Esophagus (tissue), 2 donors: ENCODE data around the gene CNTN3. TPM values are rescaled to one million over a fixed set of nuclear protein-coding genes. Genes with fewer than 3 reads are reported as not detected.

ENCODE experiments used
- H3K27ac ChIP-seq, 2 donors: one replicate each; pipeline ENCODE4 v1.5.1; 2013; ENCODE audit warnings: low read depth in 2 of 2, mild to moderate bottlenecking in 2 of 2, inconsistent platforms in 1 of 2, low read length in 1 of 2, moderate library complexity in 1 of 2
- H3K27me3 ChIP-seq, 2 donors: one replicate each; pipeline ENCODE4 v1.6.1; 2013; ENCODE audit warnings: low read length in 2 of 2, control low read depth in 1 of 2, mild to moderate bottlenecking in 1 of 2; ENCODE audit not compliant: insufficient read depth in 2 of 2, control insufficient read depth in 1 of 2
- H3K36me3 ChIP-seq, 2 donors: one replicate each; pipeline ENCODE4 v1.6.1; 2013; ENCODE audit warnings: low read length in 1 of 2; ENCODE audit not compliant: control insufficient read depth in 2 of 2, insufficient read depth in 2 of 2
- H3K4me1 ChIP-seq, 2 donors: one replicate each; pipeline ENCODE4 v1.6.1; 2013; ENCODE audit warnings: low read length in 1 of 2; ENCODE audit not compliant: control insufficient read depth in 2 of 2, insufficient read depth in 2 of 2
- H3K4me3 ChIP-seq, 2 donors: one replicate each; pipeline ENCODE4 v1.5.1; 2013; ENCODE audit warnings: low read length in 2 of 2, mild to moderate bottlenecking in 2 of 2, low read depth in 1 of 2, moderate library complexity in 1 of 2
- H3K9me3 ChIP-seq, 2 donors: one replicate each; pipeline ENCODE4 v1.6.1; 2013; ENCODE audit warnings: mild to moderate bottlenecking in 2 of 2, low read depth in 1 of 2, low read length in 1 of 2, moderate library complexity in 1 of 2; ENCODE audit not compliant: control insufficient read depth in 2 of 2, insufficient read depth in 1 of 2
- WGBS, 2 donors: extraction: QIAGEN DNeasy Blood & Tissue Kit; methylation state at CpG; one replicate each; pipeline ENCODE4 v1.1.7; 2013; 5-methylcytosine and 5-hydroxymethylcytosine counted together
- polyA plus RNA-seq, 2 donors: library from polyadenylated mRNA; stranded (reverse); fragments of 200-250 nt; gene quantifications; one replicate each; pipeline ENCODE4 v1.2.3, GENCODE V29; 2013
- donor health status: healthy with polysubstance abuse.
- donor health status: Bipolar disorder and iron deficiency.

Gene CNTN3
- polyA plus RNA-seq, 2 donors: 0.08 to 0.29 TPM

GRCh38 chr3:74639681-74640080 lies 25.2 kb upstream of the CNTN3 start:
- Histone ChIP-seq H3K27ac (no peak overlapping the region), H3K9me3 (no peaks in the 10 kb centered on the region), H3K4me1 (no peaks in the 10 kb centered on the region), H3K27me3 (no peaks in the 10 kb centered on the region), H3K4me3 (no peak overlapping the region), H3K36me3 (no peaks in the 10 kb centered on the region)
- WGBS, 2 donors: 74 to 81% methylated on average over 3 of the region's 3 CpGs

GRCh38 chr3:74636981-74637380 lies 22.5 kb upstream of the CNTN3 start:
- Histone ChIP-seq H3K27me3 (no peaks in the 10 kb centered on the region), H3K36me3 (no peaks in the 10 kb centered on the region), H3K27ac (no peak overlapping the region), H3K4me1 (no peaks in the 10 kb centered on the region), H3K9me3 (no peaks in the 10 kb centered on the region), H3K4me3 (no peak overlapping the region)

GRCh38 chr3:74633021-74633420 lies 18.6 kb upstream of the CNTN3 start:
- Histone ChIP-seq H3K9me3 (no peaks in the 10 kb centered on the region), H3K27ac (no peak overlapping the region), H3K36me3 (no peaks in the 10 kb centered on the region), H3K27me3 (no peaks in the 10 kb centered on the region), H3K4me1 (no peaks in the 10 kb centered on the region), H3K4me3 (no peak overlapping the region)
- 64 to 77% methylated on average over 1 of the region's 1 CpG for WGBS, 2 donors

- Histone ChIP-seq H3K4me1 (no peaks in the 10 kb centered on the region), H3K9me3 (no peaks in the 10 kb centered on the region), H3K27me3 (no peaks in the 10 kb centered on the region), H3K4me3 (no peak overlapping the region), H3K36me3 (no peaks in the 10 kb centered on the region), H3K27ac (no peak overlapping the region)
- WGBS, 2 donors: 78 to 85% methylated on average over 3 of the region's 3 CpGs
Measured at GRCh38 chr3:74631351-74632140, 17.1 kb upstream of the CNTN3 start.

- Histone ChIP-seq H3K4me1 (no peaks in the 10 kb centered on the region), H3K9me3 (no peaks in the 10 kb centered on the region), H3K27ac (no peak overlapping the region), H3K4me3 (no peak overlapping the region), H3K27me3 (no peaks in the 10 kb centered on the region), H3K36me3 (no peaks in the 10 kb centered on the region)
- WGBS, 2 donors: 51 to 55% methylated on average over 4 of the region's 4 CpGs
Measured at GRCh38 chr3:74630602-74631001, 16.1 kb upstream of the CNTN3 start.

- Histone ChIP-seq H3K27ac (no peak overlapping the region), H3K4me3 (no peak overlapping the region), H3K36me3 (no peaks in the 10 kb centered on the region), H3K4me1 (no peaks in the 10 kb centered on the region), H3K9me3 (no peaks in the 10 kb centered on the region), H3K27me3 (no peaks in the 10 kb centered on the region)
- WGBS, 2 donors: 40 to 58% methylated on average over 2 of the region's 2 CpGs
Measured at GRCh38 chr3:74626011-74626410, 11.6 kb upstream of the CNTN3 start.

GRCh38 chr3:74624301-74624700 lies 9.8 kb upstream of the CNTN3 start:
- Histone ChIP-seq H3K9me3 (no peaks in the 10 kb centered on the region), H3K4me3 (no peak overlapping the region), H3K36me3 (no peaks in the 10 kb centered on the region), H3K4me1 (no peaks in the 10 kb centered on the region), H3K27me3 (no peaks in the 10 kb centered on the region), H3K27ac (no peak overlapping the region)
- WGBS, 2 donors: 65 to 68% methylated on average over 3 of the region's 3 CpGs

- H3K36me3 ChIP-seq: no peaks in the 10 kb centered on the region
- no peak overlapping the region for H3K4me3 ChIP-seq
- no peaks in the 10 kb centered on the region for H3K4me1 ChIP-seq
- no peaks in the 10 kb centered on the region for H3K9me3 ChIP-seq
- H3K27ac ChIP-seq: no peak overlapping the region
- H3K27me3 ChIP-seq: no peaks in the 10 kb centered on the region
Measured at GRCh38 chr3:74623261-74623836, 8.9 kb upstream of the CNTN3 start.

GRCh38 chr3:74621581-74621980 lies 7.1 kb upstream of the CNTN3 start:
- Histone ChIP-seq H3K27me3 (no peaks in the 10 kb centered on the region), H3K27ac (no peak overlapping the region), H3K9me3 (no peaks in the 10 kb centered on the region), H3K4me1 (no peaks in the 10 kb centered on the region), H3K4me3 (no peak overlapping the region), H3K36me3 (no peaks in the 10 kb centered on the region)
- WGBS, 2 donors: 41 to 54% methylated on average over 1 of the region's 1 CpG

- Histone ChIP-seq H3K4me3 (no peak overlapping the region), H3K27ac (no peak overlapping the region), H3K27me3 (no peaks in the 10 kb centered on the region), H3K4me1 (no peaks in the 10 kb centered on the region), H3K9me3 (no peaks in the 10 kb centered on the region), H3K36me3 (no peaks in the 10 kb centered on the region)
- 64 to 65% methylated on average over 3 of the region's 3 CpGs for WGBS, 2 donors
Measured at GRCh38 chr3:74617776-74618175, 3.3 kb upstream of the CNTN3 start.
